Trophoblast cell (in vitro differentiated cells and primary cell): Measurements from ENCODE around the gene CNTRL.
A peak's percentile ranks its signal among the peaks of the same experiment; 100 is the strongest.

ENCODE experiments used
- DNase-seq, 2 donors: peaks; one replicate each; pipeline ENCODE4 v3.0.0-alpha.2; 2016
- H2AFZ ChIP-seq: 2 replicates; pipeline ENCODE4 v1.6.1; 2013; ENCODE audit warnings: low read length, moderate library complexity, mild to moderate bottlenecking; ENCODE audit not compliant: insufficient read depth, poor library complexity
- H2AK5ac ChIP-seq: 2 replicates; pipeline ENCODE4 v1.6.1; 2013; ENCODE audit warnings: mild to moderate bottlenecking, low read length
- H2BK120ac ChIP-seq: 2 replicates; pipeline ENCODE4 v1.6.1; 2013; ENCODE audit warnings: low read length, mild to moderate bottlenecking, moderate library complexity; ENCODE audit not compliant: insufficient read depth, poor library complexity
- H2BK12ac ChIP-seq: 2 replicates; pipeline ENCODE4 v1.6.1; 2013; ENCODE audit warnings: mild to moderate bottlenecking, low read length, moderate library complexity
- H2BK5ac ChIP-seq: 2 replicates; pipeline ENCODE4 v1.6.1; 2013; ENCODE audit warnings: low read length, low read depth, moderate library complexity, mild to moderate bottlenecking; ENCODE audit not compliant: poor library complexity
- H3K14ac ChIP-seq: 2 replicates; pipeline ENCODE4 v1.6.1; 2013; ENCODE audit warnings: mild to moderate bottlenecking, low read length
- H3K18ac ChIP-seq: 2 replicates; pipeline ENCODE4 v1.6.1; 2013; ENCODE audit warnings: mild to moderate bottlenecking, low read length
- H3K23ac ChIP-seq: 2 replicates; pipeline ENCODE4 v1.6.1; 2013; ENCODE audit warnings: low read length
- H3K27ac ChIP-seq: 2 replicates; pipeline ENCODE4 v1.5.1; 2013; ENCODE audit warnings: low read depth, mild to moderate bottlenecking, inconsistent platforms, low read length, moderate library complexity
- H3K27me3 ChIP-seq: 2 replicates; pipeline ENCODE4 v1.6.1; 2013; ENCODE audit warnings: inconsistent platforms, mild to moderate bottlenecking, low read length, moderate library complexity; ENCODE audit not compliant: insufficient read depth
- H3K36me3 ChIP-seq, 2 experiments: 1 replicate in 1 of 2; 2 replicates in 1 of 2; pipeline ENCODE4 v1.6.1; 2013; ENCODE audit warnings: low read length in 2 of 2, mild to moderate bottlenecking in 2 of 2, moderate library complexity in 1 of 2; ENCODE audit not compliant: insufficient read depth in 2 of 2, control insufficient read depth in 1 of 2
- H3K4ac ChIP-seq: 2 replicates; pipeline ENCODE4 v1.6.1; 2013; ENCODE audit warnings: low read depth, mild to moderate bottlenecking, low read length, moderate library complexity
- H3K4me1 ChIP-seq, 2 experiments: 1 replicate in 1 of 2; 2 replicates in 1 of 2; pipeline ENCODE4 v1.6.1; 2013; ENCODE audit warnings: low read length in 2 of 2, mild to moderate bottlenecking in 2 of 2, moderate library complexity in 1 of 2; ENCODE audit not compliant: insufficient read depth in 2 of 2, control insufficient read depth in 1 of 2
- H3K4me2 ChIP-seq: 2 replicates; pipeline ENCODE4 v1.6.1; 2013; ENCODE audit warnings: inconsistent platforms, mild to moderate bottlenecking, low read length, moderate library complexity
- H3K4me3 ChIP-seq: 2 replicates; pipeline ENCODE4 v1.5.1; 2013; ENCODE audit warnings: mild to moderate bottlenecking, low read depth, low read length, inconsistent platforms
- H3K79me1 ChIP-seq: one replicate; pipeline ENCODE4 v1.6.1; 2013; ENCODE audit warnings: low read length
- H3K79me2 ChIP-seq: 2 replicates; pipeline ENCODE4 v1.6.1; 2013; ENCODE audit warnings: low read length, mild to moderate bottlenecking; ENCODE audit not compliant: control insufficient read depth, insufficient read depth, poor library complexity
- H3K9ac ChIP-seq: 2 replicates; pipeline ENCODE4 v1.6.1; 2013; ENCODE audit warnings: mild to moderate bottlenecking, low read length
- H3K9me3 ChIP-seq: 2 replicates; pipeline ENCODE4 v1.6.1; 2013; ENCODE audit warnings: low read depth, mild to moderate bottlenecking, control low read depth, inconsistent platforms, low read length; ENCODE audit not compliant: insufficient read depth
- H4K12ac ChIP-seq: 2 replicates; pipeline ENCODE4 v1.6.1; 2013; ENCODE audit warnings: low read depth, mild to moderate bottlenecking, low read length, moderate library complexity
- H4K8ac ChIP-seq: 2 replicates; pipeline ENCODE4 v1.6.1; 2013; ENCODE audit warnings: low read depth, mild to moderate bottlenecking, low read length, moderate library complexity
- H4K91ac ChIP-seq: one replicate; pipeline ENCODE4 v1.6.1; 2013; ENCODE audit warnings: low read depth, mild to moderate bottlenecking, low read length, moderate library complexity
- WGBS: extraction: QIAGEN DNeasy Blood & Tissue Kit; methylation state at CpG from one replicate; pipeline ENCODE4 v1.1.7; 2013; ENCODE audit warnings: missing lambda C conversion rate; ENCODE audit not compliant: insufficient read length, insufficient coverage; ENCODE audit errors: extremely low coverage; 5-methylcytosine and 5-hydroxymethylcytosine counted together

CNTRL gene

GRCh38 chr9:121154782-121155181 lies 80.0 kb downstream of the CNTRL start:
- Histone ChIP-seq H3K18ac (no peak overlapping the region), H3K27me3 (no peaks in the 10 kb centered on the region), H4K12ac (no peak overlapping the region), H3K36me3 (peaks cover 4 to 5% of the 10 kb centered on the region in 2 experiments), H2BK120ac (no peak overlapping the region), H2AFZ (no peak overlapping the region), H3K9me3 (no peaks in the 10 kb centered on the region), H3K79me1 (no peaks in the 10 kb centered on the region), H3K4ac (no peak overlapping the region), H3K4me3 (no peak overlapping the region), H4K91ac (no peak overlapping the region), H3K23ac (no peak overlapping the region), H4K8ac (no peak overlapping the region), H2BK12ac (no peak overlapping the region), H2AK5ac (no peak overlapping the region), H3K4me1 (no peaks in the 10 kb centered on the region), H2BK5ac (no peak overlapping the region), H3K79me2 (no peaks in the 10 kb centered on the region), H3K27ac (no peak overlapping the region), H3K14ac (no peak overlapping the region), H3K4me2 (no peak overlapping the region), H3K9ac (no peak overlapping the region)
- peak in 1 of 2 donors; percentile 3 for DNase-seq
- whole genome bisulfite sequencing = no CpG with 5 or more reads among the region's 6 CpGs

DNA sequence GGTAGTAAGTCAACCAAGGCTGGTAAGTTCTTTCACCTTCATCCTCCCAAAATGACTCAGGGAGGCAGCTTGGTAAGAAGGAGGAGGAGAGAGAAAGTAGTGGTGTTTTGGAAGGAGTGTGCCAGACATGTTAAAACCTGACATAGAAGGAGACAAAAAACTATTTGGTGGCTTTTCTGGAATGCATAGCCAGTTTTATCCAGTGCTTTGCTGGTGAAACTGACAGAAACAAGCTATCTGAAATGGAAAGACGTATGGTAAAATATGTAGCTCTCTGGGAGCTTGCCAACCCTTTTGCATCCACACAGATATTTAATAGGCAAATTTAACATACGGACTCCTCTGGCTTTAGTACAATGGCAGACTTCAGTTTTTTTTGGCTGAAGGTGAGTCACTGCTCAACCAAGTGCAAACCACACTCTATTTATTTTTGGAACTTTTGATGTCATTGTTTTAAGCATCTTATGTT lies 81.5 kb downstream of the CNTRL start:
- Histone ChIP-seq H3K18ac (no peak overlapping the region), H3K79me1 (no peaks in the 10 kb centered on the region), H3K4ac (no peak overlapping the region), H3K4me1 (no peaks in the 10 kb centered on the region), H4K12ac (no peak overlapping the region), H3K27ac (no peak overlapping the region), H3K36me3 (peaks cover 3 to 6% of the 10 kb centered on the region in 2 experiments), H3K9ac (no peak overlapping the region), H3K4me3 (no peak overlapping the region), H2BK120ac (no peak overlapping the region), H4K8ac (no peak overlapping the region), H2AFZ (no peak overlapping the region), H3K9me3 (no peaks in the 10 kb centered on the region), H3K27me3 (no peaks in the 10 kb centered on the region), H3K4me2 (no peak overlapping the region), H3K79me2 (no peaks in the 10 kb centered on the region), H2BK5ac (no peak overlapping the region), H2BK12ac (no peak overlapping the region), H3K23ac (no peak overlapping the region), H3K14ac (no peak overlapping the region), H4K91ac (no peak overlapping the region), H2AK5ac (no peak overlapping the region)
- no peak for DNase-seq
- no CpG with 5 or more reads among the region's 2 CpGs for WGBS

DNA sequence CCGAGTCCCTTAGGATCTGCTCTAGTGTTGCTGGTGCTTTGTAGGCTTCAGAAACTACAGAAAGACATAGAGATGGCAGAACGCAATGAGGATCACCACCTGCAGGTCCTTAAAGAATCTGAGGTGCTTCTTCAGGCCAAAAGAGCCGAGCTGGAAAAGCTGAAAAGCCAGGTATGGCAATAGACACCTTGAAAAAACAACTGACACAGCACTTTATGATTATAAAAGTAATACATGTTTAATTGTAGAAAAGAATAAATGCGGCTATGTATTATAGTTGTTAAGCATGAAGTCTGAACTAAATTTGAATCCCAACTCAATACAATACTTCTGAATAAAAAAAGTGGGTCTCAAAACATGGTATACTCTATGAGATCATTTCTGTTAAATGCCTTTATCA lies 83.2 kb downstream of the CNTRL start:
- WGBS = no CpG with 5 or more reads among the region's 4 CpGs
- H3K36me3 ChIP-seq = peaks cover 3 to 8% of the 10 kb centered on the region in 2 experiments
- no peak overlapping the region for H4K8ac ChIP-seq
- no peaks in the 10 kb centered on the region for H3K9me3 ChIP-seq
- H3K79me1 ChIP-seq = no peaks in the 10 kb centered on the region
- H2BK12ac ChIP-seq = no peak overlapping the region
- H4K91ac ChIP-seq = no peak overlapping the region
- H3K23ac ChIP-seq = no peak overlapping the region
- no peak overlapping the region for H3K14ac ChIP-seq
- H2AFZ ChIP-seq = no peak overlapping the region
- no peaks in the 10 kb centered on the region for H3K27me3 ChIP-seq
- no peak overlapping the region for H3K4me2 ChIP-seq
- no peak overlapping the region for H3K4ac ChIP-seq
- no peak overlapping the region for H3K9ac ChIP-seq
- no peak overlapping the region for H4K12ac ChIP-seq
- no peak overlapping the region for H3K4me3 ChIP-seq
- no peak for DNase-seq
- no peaks in the 10 kb centered on the region for H3K79me2 ChIP-seq
- H2AK5ac ChIP-seq = no peak overlapping the region
- no peak overlapping the region for H3K27ac ChIP-seq
- H2BK5ac ChIP-seq = no peak overlapping the region
- no peaks in the 10 kb centered on the region for H3K4me1 ChIP-seq
- H2BK120ac ChIP-seq = no peak overlapping the region
- no peak overlapping the region for H3K18ac ChIP-seq

DNA sequence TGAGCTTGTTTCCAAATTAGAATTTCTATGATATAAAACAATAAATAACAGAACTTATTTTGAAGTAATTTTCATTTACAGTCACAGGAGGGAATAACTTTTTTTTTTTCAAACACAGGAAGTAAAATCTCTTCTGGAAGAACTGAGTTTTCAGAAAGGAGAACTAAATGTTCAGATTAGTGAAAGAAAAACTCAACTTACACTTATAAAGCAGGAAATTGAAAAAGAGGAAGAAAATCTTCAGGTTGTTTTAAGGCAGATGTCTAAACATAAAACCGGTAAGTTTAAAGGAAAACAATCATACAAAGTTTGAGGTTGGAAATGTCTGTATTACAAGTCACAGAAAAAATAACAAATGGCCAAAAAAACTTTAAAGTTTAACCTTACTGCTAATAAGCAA lies 85.3 kb downstream of the CNTRL start:
- H4K12ac ChIP-seq = no peak overlapping the region
- H3K36me3 ChIP-seq = peaks cover 3 to 8% of the 10 kb centered on the region in 2 experiments
- H3K27me3 ChIP-seq = no peaks in the 10 kb centered on the region
- H3K79me2 ChIP-seq = no peaks in the 10 kb centered on the region
- no peaks in the 10 kb centered on the region for H3K9me3 ChIP-seq
- H2AK5ac ChIP-seq = no peak overlapping the region
- H2BK120ac ChIP-seq = no peak overlapping the region
- H3K4me3 ChIP-seq = no peak overlapping the region
- no peak overlapping the region for H3K9ac ChIP-seq
- no peak overlapping the region for H3K18ac ChIP-seq
- H4K91ac ChIP-seq = no peak overlapping the region
- no peak overlapping the region for H3K4ac ChIP-seq
- no CpG with 5 or more reads among the region's 1 CpG for WGBS
- DNase-seq = no peak
- no peak overlapping the region for H2BK5ac ChIP-seq
- no peak overlapping the region for H4K8ac ChIP-seq
- no peaks in the 10 kb centered on the region for H3K4me1 ChIP-seq
- H3K23ac ChIP-seq = no peak overlapping the region
- no peak overlapping the region for H3K14ac ChIP-seq
- no peak overlapping the region for H3K27ac ChIP-seq
- no peak overlapping the region for H2AFZ ChIP-seq
- no peak overlapping the region for H3K4me2 ChIP-seq
- H3K79me1 ChIP-seq = no peaks in the 10 kb centered on the region
- H2BK12ac ChIP-seq = no peak overlapping the region
